T-helper 2 cell treated with Interferon-gamma antibody and Interleukin-4, amounts not matched to agents 100 ng/mL and 5 ng/mL, for 36 hours (primary cell): Measurements from ENCODE around the gene NPLOC4. TPM values are rescaled to one million over a fixed set of nuclear protein-coding genes. Genes with fewer than 3 reads are reported as not detected.
"Not testable (repeated sequence)": the region's sequence is repeated elsewhere in the genome, so short reads cannot be mapped to it uniquely, and the experiment has no call there.

Source experiments
- intact Hi-C: fragments of 100-400 bp; cut with micrococcal nuclease; formaldehyde crosslinking; loops from one replicate; pipeline ENCODE4 v1.15.1; 2023
- total RNA-seq: library from RNA; stranded (reverse); gene quantifications from 2 replicates; pipeline ENCODE4 v1.2.3, GENCODE V29; 2022

NPLOC4 gene
- total RNA-seq, 1 donor from 2014 or later = 106 TPM

GRCh38 chr17:81640011-81640410 lies 3.1 kb upstream of the NPLOC4 start:
- intact Hi-C loops = no loop called here

DNA sequence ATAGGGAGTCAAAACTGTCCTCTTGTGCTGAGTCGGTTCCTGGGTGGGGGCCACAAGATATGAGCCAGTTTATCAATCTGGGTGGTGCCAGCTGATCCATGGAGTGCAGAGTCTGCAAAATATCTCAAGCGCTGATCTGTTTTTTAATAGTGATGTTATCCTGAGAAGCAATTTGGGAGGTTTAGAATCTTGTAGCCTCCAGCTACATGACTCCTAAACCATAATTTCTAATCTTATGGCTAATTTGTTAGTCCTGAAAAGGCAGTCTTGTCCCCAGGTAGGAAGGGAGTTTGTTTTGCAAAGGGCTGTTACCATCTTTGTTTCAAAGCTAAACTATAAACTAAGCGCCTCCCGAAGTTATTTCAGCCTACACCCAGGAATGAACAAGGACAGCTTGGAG lies 1.8 kb upstream of the NPLOC4 start:
- intact Hi-C loops = no loop called here

DNA sequence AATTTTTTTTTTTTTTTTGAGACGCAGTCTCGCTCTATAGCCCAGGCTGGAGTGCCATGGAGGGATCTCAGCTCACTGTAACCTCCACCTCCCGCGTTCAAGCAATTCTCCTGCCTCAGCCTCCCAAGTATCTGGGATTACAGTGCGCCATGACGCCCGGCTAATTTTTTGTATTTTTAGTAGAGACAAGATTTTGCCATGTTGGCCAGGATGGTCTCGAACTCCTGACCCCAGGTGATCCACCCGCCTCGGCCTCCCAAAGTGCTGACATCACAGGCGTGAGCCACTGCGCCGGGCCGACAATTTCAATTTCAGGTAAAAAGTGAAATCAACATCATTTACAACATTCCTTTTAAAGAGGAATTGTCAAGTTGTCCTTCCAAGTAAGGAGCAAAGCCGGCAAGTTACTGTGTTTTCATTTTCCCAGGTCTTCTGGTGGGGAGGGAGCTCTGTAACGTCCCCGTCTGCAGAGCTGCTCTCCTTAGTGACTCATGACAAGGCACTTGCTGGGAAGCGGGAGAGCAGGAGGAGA lies 873 bp downstream of the NPLOC4 start:
- intact Hi-C loops = loop anchor here (2.0 kb wide), 1 partner anchor 31 kb away; the partner anchor contains the start of genes CCDC137 and OXLD1

- intact Hi-C loops = no loop called here
Observed at GRCh38 chr17:81635431-81635830, 1.5 kb downstream of the NPLOC4 start.

DNA sequence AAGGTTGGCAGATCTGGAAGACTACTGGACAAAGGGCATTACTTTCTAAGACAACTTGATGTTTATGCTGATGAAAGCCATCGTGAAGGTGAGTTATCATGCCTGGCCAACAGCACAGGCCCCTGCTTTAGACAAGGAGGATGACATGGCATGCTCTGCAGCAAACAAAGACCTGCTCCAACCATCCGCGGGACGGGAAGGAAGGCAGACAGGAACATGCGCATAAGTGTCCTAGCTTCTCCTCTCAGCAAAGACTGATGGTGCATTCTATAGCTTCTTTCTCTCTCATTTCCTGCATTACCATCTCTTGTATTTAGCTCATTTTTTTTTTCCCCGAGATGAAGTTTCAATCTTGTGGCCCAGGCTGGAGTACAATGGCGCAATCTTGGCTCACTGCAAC lies 5.4 kb downstream of the NPLOC4 start:
- intact Hi-C loops = no loop called here

DNA sequence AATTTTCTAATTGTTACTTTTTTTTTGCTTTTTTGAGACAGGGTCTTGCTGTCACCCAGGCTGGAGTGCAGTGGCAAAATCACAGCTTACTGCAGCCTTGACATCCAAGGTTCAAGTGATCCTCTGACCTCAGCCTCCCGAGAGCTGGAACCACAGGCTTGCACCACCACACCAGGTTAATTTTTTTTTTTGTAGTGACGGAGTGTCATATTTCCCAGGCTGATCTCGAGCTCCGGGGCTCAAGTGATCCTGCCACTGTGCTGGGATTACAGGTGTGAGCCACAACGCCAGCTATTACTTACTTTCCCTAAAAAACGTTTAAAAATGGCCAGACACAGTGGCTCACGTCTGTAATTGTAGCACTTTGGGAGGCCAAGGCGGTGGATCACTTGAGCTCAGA lies 6.6 kb downstream of the NPLOC4 start:
- intact Hi-C loops = no loop called here

DNA sequence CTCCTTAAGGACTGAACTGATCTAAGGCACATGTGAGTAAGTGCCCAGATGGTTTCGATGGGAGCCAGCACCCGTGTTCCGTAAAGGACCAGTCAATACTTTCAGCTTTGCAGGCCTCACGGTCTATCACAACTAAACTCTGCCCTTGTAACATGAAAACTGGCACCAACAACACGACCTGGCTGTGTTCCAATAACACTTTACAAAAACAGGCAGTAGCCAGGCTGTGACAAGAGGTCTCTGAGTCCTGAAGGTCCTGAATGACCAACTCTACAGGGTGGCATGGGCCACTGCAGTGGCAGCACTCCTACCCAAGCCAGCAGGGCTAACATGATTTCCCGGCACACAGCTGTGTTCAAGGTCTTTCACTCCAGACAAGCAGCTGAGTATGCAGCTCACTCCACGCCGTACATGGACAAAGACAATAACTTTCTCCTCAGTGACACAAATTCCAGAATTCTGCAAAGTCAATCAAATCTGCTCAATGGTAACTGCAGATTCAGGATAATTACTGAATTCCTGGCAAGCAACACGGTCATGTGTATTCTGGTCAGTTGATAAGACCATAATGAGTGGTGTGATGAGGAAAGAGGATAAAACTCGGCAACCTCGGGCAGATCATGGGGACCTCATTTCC lies 15.3 kb downstream of the NPLOC4 start:
- intact Hi-C loops = no loop called here

GRCh38 chr17:81618307-81618706 lies 18.6 kb downstream of the NPLOC4 start:
- intact Hi-C loops = not testable (repeated sequence)

DNA sequence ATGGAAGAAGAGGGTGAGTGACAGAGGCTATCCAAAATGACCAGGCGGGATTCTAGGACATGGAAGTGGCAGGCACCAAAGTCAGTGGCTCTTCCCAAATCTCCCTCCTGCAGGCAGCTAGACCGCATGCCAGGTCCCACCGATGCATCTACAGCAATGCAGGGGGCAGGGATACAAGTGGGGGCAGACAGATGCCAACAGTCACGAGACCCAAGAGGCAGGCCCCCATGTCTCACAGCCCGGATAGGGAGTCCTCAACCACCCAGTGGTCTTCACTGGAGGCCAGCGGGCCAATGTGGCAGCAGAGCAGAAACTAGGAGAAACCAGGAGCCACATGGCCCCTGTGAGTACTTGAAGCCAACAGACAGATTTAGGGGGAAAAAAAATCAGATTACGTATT lies 20.0 kb downstream of the NPLOC4 start:
- intact Hi-C loops = no loop called here

DNA sequence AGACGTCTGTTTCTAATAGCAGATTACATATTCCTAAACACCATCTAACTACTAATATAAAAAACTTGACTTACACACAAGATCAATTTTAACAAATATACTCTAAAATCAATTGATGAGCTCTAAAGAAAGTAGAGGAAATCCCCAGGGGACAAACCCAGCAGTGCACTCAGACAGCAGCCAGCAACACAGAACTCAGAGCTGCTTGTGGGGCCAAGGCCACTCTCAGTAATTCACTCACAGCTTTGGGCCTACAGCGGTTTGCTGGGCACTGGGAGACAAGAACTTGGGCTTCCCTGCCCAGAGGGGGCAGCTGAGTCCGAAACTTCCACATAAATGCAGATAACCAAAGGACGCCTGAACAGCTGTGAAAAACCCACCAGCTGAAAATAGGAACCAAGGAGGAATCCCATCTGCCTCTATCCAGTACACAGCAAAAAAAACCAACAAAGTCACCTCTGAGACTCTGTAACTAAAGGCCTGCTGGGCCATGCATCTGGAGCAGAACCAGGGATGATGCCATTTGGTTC lies 21.4 kb downstream of the NPLOC4 start:
- intact Hi-C loops = no loop called here

DNA sequence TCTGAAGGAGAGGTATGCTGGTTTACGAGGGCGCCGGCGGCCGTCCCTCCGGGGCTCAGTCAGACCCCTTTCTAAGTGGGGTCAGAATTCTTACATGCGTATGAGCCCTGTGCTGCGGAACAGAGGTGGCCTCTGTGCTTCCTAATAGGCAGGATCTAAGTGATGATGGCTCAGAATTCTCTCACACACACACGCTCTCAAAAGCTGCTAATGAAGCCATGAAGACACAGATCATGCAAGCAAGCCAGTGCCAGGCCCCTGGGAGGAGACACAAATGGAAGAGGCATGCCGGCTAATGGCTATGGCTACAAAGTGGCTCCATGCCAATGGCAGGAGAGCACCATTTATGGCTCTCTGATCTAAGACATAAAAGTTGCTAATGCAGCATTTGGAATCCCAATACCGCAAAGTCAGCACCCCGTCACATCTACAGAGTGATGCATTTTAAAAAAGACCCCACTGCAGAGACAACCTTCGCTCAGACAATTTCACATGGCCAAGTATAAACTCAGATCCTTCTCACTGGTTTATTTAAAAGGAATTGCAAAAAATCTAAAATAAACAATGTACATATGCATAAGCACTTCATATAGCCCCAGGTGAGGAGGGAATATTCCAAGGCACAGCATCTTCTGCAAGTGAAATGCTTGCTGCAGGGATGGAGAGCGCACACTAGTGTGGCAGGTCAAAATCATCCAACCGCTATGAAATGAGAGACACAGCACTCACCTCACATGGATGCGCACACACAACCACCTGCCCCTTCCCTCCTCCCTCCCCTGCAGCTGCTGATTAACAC lies 24.5 kb downstream of the NPLOC4 start:
- intact Hi-C loops = no loop called here

GRCh38 chr17:81609541-81610311 lies 27.2 kb downstream of the NPLOC4 start:
- intact Hi-C loops = no loop called here

- intact Hi-C loops = no loop called here
Observed at GRCh38 chr17:81608605-81609004, 28.3 kb downstream of the NPLOC4 start.

- intact Hi-C loops = no loop called here
Observed at GRCh38 chr17:81608082-81608481, 28.8 kb downstream of the NPLOC4 start.

GRCh38 chr17:81607431-81607830 lies 29.5 kb downstream of the NPLOC4 start:
- intact Hi-C loops = no loop called here

GRCh38 chr17:81603846-81604610 lies 32.9 kb downstream of the NPLOC4 start:
- intact Hi-C loops = loop anchor here (5.0 kb wide), 1 partner anchor 352 kb away; no protein-coding TSS in a partner anchor

GRCh38 chr17:81601525-81602120 lies 35.3 kb downstream of the NPLOC4 start:
- intact Hi-C loops = loop anchor here (1.0 to 5.0 kb wide), 3 partner anchors 49 to 349 kb away; partner anchors contain the start of gene FAAP100

DNA sequence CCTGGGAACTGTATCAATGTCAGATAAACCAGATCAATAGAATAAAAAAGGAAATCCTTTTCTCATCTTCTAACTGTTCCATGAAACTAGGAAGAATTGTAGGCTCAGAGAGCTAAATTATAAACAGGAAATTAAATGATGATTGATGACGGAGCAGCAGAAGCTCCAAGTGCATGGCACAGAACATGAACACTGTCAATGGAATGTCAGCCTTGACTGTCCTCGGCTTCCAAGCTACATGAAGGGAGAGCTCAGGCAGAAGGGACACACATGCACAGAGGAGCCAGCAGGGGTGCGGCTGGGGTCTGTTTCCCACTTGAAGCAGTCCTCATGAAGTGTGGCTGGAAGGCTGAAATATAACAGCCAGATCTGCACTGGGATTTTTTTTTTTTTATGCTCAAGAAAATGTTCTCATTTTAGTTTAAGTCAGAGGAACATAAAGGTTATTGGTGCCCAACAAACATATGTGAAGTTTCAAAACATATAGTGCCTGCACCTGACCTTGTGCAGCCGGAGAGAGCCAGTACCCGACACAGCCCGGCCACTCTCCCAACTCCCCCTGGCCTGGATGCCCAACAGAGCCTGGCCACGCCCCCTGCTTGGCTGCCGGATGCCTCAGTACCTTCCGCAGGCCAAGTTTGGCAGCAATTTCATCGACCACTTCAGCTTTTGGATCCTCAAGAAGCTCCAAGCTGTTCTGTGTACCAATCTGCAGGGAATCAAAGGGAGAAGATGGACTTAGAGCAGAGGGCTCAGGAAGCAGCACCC lies 37.0 kb downstream of the NPLOC4 start:
- intact Hi-C loops = loop anchor here (2.0 to 5.0 kb wide), 2 partner anchors 85 to 348 kb away; no protein-coding TSS in a partner anchor

DNA sequence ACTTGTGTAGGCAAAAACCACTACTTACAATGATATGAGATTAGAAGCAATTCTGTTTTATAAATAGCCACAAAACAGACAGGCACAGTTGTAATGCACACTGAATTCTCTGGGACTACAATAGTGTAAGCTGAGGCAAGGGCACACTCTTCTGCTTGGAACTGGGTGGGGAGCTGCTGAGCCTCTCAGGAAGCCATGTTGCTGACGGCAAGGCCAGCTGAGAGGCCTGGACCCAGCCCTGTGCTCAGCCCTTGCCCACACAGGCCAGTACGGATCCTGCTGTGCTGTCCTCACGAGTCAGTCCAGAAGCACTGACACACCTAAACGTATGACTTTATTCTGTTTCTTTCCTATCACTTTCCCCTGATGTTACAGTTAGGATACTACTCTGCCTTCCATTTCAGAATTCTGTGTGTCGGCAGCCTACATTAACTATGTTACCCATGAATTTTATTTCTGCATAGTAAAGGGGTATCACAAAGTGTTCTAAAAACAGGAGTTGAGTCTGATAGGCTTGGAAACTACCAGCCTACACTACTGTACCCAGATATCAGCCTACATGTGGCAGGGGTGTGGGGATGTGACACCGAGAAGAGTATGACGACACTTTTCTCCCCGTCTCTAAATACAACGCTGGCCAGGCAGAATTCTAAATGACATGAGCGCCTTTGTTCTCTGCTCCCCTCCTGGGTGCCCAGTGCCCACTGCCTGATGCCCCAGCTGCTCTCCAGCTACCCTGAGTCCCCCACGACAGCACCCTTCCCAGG lies 43.6 kb downstream of the NPLOC4 start:
- intact Hi-C loops = no loop called here
